Caco-2 (cell line): ENCODE measurements around the gene MUC5AC. TPM values are rescaled to one million over a fixed set of nuclear protein-coding genes. Genes with fewer than 3 reads are reported as not detected.

Experiments
- BruUV-seq: library from RNA; stranded (reverse); fragments of 400-500 nt; replicated peaks from 2 replicates; lab custom pipeline; 2021; lab: Mats Ljungman, UMichigan
- CTCF ChIA-PET: fragments of 300-600 bp; sonication (Branson Sonifier 250); formaldehyde crosslinking; loops from one replicate; lab custom pipeline; 2022; ENCODE audit warnings: antibody characterized with exemption; lab: Charles Lee
- POLR2A ChIA-PET: fragments of 300-600 bp; sonication (Branson Sonifier 250); formaldehyde crosslinking; loops from one replicate; lab custom pipeline; 2022; ENCODE audit warnings: antibody characterized with exemption; lab: Charles Lee
- DNase-seq, 2 experiments: peaks; one replicate each; pipeline versions ENCODE4 v3.0.0 to v3.0.0-alpha.2; 2020 to 2022
- H3K27me3 ChIP-seq: replicated peaks from 2 replicates; pipeline ENCODE4 v1.6.0; 2011; ENCODE audit warnings: low read length; ENCODE audit not compliant: control insufficient read depth, insufficient read depth
- H3K36me3 ChIP-seq: 2 replicates; pipeline ENCODE4 v1.5.1; 2011; ENCODE audit warnings: low read length; ENCODE audit not compliant: control insufficient read depth, insufficient read depth
- H3K4me1 ChIP-seq: fragments of 250-450 bp; sonication (Bioruptor Pico); 2 replicates; pipeline ENCODE4 v1.5.1; 2020; ENCODE audit warnings: mild to moderate bottlenecking
- H3K4me3 ChIP-seq: 2 replicates; pipeline ENCODE4 v1.5.1; 2011; ENCODE audit warnings: low read depth, mild to moderate bottlenecking, control low read depth, low read length
- H3K9me3 ChIP-seq: fragments of 250-450 bp; sonication (Bioruptor Pico); 2 replicates; pipeline ENCODE4 v1.5.1; 2020; ENCODE audit warnings: mild to moderate bottlenecking, moderate library complexity
- H3K27ac Mint-ChIP-seq: one replicate; pipeline ENCODE4 v1.8.0; 2022; ENCODE audit warnings: mixed read lengths; ENCODE audit not compliant: unreplicated experiment
- H3K27me3 Mint-ChIP-seq: one replicate; pipeline ENCODE4 v1.8.0; 2022; ENCODE audit warnings: mixed read lengths; ENCODE audit not compliant: insufficient read depth, unreplicated experiment
- H3K36me3 Mint-ChIP-seq: one replicate; pipeline ENCODE4 v1.8.0; 2022; ENCODE audit warnings: mild to moderate bottlenecking, mixed read lengths; ENCODE audit not compliant: insufficient read depth, unreplicated experiment
- H3K4me1 Mint-ChIP-seq: one replicate; pipeline ENCODE4 v1.8.0; 2022; ENCODE audit warnings: low read depth, mixed read lengths; ENCODE audit not compliant: unreplicated experiment
- H3K4me3 Mint-ChIP-seq: one replicate; pipeline ENCODE4 v1.8.0; 2022; ENCODE audit warnings: mild to moderate bottlenecking, moderate library complexity, mixed read lengths; ENCODE audit not compliant: unreplicated experiment
- H3K9me3 Mint-ChIP-seq: one replicate; pipeline ENCODE4 v1.8.0; 2022; ENCODE audit warnings: mixed read lengths; ENCODE audit not compliant: unreplicated experiment
- intact Hi-C: fragments of 100-400 bp; cut with micrococcal nuclease; formaldehyde crosslinking; loops from one replicate; pipeline ENCODE4 v1.10.0; 2022; ENCODE audit not compliant: unreplicated experiment
- total RNA-seq: library from RNA; stranded (reverse); gene quantifications from 2 replicates; pipeline ENCODE4 v1.2.3, GENCODE V29; 2022
- TF ChIP-seq, protein P1 (sequence below), 2 experiments: fragments of 200-600 bp in 1 of 2; IDR thresholded peaks; 1 replicate in 1 of 2; 2 replicates in 1 of 2; pipeline versions ENCODE4 v1.5.1 to v1.8.0; 2011 to 2022; ENCODE audit warnings: antibody characterized with exemption in 1 of 2, control low read depth in 1 of 2, inconsistent platforms in 1 of 2, low read depth in 1 of 2, low read length in 1 of 2, mild to moderate bottlenecking in 1 of 2, moderate library complexity in 1 of 2; ENCODE audit not compliant: insufficient read depth in 1 of 2, severe bottlenecking in 1 of 2, unreplicated experiment in 1 of 2

The MUC5AC gene
- total RNA-seq, 1 experiment from 2014 or later, result 0.25 TPM

DNA sequence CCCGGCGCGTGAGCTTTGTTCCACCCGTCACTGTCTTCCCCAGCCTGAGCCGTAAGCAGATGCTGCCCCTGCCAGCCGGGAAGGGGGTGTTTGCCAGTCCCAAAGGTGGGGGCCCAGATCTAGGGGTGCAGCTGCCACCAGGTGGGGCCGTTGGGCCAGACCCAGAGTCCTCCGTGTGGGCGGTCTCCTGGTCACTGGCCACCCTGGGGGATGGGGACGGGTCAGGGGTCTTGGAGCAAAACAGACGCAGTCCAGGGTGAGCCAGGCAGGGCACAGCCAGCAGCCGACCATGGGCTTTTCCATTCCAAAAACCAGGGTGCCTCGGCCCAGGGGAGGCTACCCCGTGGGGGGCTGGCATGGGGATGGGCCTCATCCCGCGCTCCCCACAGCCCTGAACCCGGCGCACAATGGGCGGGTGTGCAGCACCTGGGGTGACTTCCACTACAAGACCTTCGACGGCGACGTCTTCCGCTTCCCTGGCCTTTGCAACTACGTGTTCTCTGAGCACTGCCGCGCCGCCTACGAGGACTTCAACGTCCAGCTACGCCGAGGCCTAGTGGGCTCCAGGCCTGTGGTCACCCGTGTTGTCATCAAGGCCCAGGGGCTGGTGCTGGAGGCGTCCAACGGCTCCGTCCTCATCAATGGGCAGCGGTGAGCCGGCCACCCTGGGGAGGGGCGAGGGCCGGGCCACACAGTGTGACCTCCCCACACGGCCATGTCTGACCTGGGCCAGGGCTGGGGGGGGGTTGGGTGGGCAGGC lies 68.7 kb downstream of the MUC5AC start:
- no peak overlapping the region for H3K4me3 ChIP-seq
- H3K36me3 Mint-ChIP-seq, result no peaks in the 10 kb centered on the region
- peak in 1 of 2 experiments; percentile 38 for DNase-seq
- no peak overlapping the region for H3K27ac Mint-ChIP-seq
- H3K27me3 Mint-ChIP-seq, result no peaks in the 10 kb centered on the region
- intact Hi-C loops, result no loop called here
- no peaks in the 10 kb centered on the region for H3K27me3 ChIP-seq
- TF ChIP-seq, protein P1, sequence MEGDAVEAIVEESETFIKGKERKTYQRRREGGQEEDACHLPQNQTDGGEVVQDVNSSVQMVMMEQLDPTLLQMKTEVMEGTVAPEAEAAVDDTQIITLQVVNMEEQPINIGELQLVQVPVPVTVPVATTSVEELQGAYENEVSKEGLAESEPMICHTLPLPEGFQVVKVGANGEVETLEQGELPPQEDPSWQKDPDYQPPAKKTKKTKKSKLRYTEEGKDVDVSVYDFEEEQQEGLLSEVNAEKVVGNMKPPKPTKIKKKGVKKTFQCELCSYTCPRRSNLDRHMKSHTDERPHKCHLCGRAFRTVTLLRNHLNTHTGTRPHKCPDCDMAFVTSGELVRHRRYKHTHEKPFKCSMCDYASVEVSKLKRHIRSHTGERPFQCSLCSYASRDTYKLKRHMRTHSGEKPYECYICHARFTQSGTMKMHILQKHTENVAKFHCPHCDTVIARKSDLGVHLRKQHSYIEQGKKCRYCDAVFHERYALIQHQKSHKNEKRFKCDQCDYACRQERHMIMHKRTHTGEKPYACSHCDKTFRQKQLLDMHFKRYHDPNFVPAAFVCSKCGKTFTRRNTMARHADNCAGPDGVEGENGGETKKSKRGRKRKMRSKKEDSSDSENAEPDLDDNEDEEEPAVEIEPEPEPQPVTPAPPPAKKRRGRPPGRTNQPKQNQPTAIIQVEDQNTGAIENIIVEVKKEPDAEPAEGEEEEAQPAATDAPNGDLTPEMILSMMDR (IDR thresholded peaks at IDR 0.05; ENCODE audit: insufficient read depth in 1 of 2, low read depth in 1 of 2, low read length in 1 of 2, severe bottlenecking in 1 of 2, unreplicated experiment in 1 of 2), result peak in 1 of 2 experiments; percentile 13
- H3K4me1 Mint-ChIP-seq, result no peaks in the 10 kb centered on the region
- no peaks in the 10 kb centered on the region for H3K9me3 Mint-ChIP-seq
- CTCF ChIA-PET, result no interaction called here
- no peaks in the 10 kb centered on the region for H3K4me1 ChIP-seq
- no peak overlapping the region for H3K4me3 Mint-ChIP-seq
- H3K36me3 ChIP-seq, result no peaks in the 10 kb centered on the region
- POLR2A ChIA-PET, result interaction anchor here (0.6 kb wide), 1 partner anchor 24 kb away, joined by 3 read pairs; no protein-coding TSS in a partner anchor
- no TSS peak for BruUV-seq
- H3K9me3 ChIP-seq, result no peaks in the 10 kb centered on the region

DNA sequence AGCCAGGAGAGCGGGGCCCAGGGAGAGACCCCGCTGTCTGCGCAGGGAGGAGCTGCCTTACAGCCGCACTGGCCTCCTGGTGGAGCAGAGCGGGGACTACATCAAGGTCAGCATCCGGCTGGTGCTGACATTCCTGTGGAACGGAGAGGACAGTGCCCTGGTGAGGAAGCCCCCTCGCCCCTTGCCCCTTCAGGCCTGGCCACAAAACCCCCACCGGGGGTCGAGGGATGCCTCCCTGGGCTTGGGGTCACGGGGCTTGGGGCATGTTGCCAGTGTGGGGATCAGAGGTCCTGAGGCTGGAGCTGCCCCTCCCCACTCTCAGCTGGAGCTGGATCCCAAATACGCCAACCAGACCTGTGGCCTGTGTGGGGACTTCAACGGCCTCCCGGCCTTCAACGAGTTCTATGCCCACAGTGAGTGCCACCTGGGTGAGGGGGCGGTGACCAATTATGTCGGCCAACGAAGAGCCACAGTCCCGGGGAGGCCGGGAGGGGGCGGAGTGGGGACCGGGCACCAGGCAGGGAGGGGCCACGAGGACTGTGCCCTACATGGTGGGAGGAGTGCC lies 69.3 kb downstream of the MUC5AC start:
- TF ChIP-seq, protein P1 (IDR thresholded peaks at IDR 0.05; ENCODE audit: insufficient read depth in 1 of 2, low read depth in 1 of 2, low read length in 1 of 2, severe bottlenecking in 1 of 2, unreplicated experiment in 1 of 2), result peak; percentile 37 to 50
- H3K36me3 ChIP-seq, result no peaks in the 10 kb centered on the region
- Mint-ChIP-seq H3K36me3 (no peaks in the 10 kb centered on the region), H3K9me3 (no peaks in the 10 kb centered on the region), H3K27me3 (no peaks in the 10 kb centered on the region), H3K4me1 (no peaks in the 10 kb centered on the region), H3K27ac (no peak overlapping the region), H3K4me3 (no peak overlapping the region)
- intact Hi-C loops, result no loop called here
- no TSS peak for BruUV-seq
- ChIA-PET CTCF (no interaction called here), POLR2A (interaction anchor here (0.6 kb wide), 1 partner anchor 25 kb away, joined by 3 read pairs; no protein-coding TSS in a partner anchor)
- no peaks in the 10 kb centered on the region for H3K27me3 ChIP-seq
- DNase-seq, result peak in 1 of 2 experiments; percentile 32
- H3K9me3 ChIP-seq, result no peaks in the 10 kb centered on the region
- H3K4me3 ChIP-seq, result no peak overlapping the region
- no peaks in the 10 kb centered on the region for H3K4me1 ChIP-seq

DNA sequence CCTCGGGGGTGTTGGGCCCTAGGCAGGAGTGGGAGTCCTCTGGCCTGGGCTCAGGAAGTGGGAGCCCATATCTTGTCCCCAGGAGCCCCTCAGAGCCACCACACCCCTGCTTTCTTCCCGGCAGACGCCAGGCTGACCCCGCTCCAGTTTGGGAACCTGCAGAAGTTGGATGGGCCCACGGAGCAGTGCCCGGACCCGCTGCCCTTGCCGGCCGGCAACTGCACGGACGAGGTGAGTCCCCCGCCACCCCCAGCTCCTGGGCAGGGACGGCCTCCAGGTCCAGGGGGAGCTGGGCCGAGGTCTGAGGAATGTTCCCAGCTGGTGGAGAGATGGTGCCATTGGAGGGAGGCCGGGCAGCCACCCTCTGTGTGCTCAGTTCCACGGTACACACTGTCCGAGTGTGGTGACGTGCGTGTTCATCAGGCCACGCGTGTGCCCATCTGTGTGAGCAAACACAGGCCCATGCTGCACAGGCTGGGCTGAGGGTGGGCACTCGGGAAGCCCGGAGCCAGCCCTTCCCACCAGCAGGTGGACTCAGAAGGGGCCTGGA lies 69.9 kb downstream of the MUC5AC start:
- no peaks in the 10 kb centered on the region for H3K4me1 ChIP-seq
- H3K9me3 ChIP-seq, result no peaks in the 10 kb centered on the region
- no peak for DNase-seq
- TF ChIP-seq, protein P1 (IDR thresholded peaks at IDR 0.05; ENCODE audit: insufficient read depth in 1 of 2, low read depth in 1 of 2, low read length in 1 of 2, severe bottlenecking in 1 of 2, unreplicated experiment in 1 of 2), result no peak
- H3K4me1 Mint-ChIP-seq, result no peaks in the 10 kb centered on the region
- H3K27me3 ChIP-seq, result no peaks in the 10 kb centered on the region
- no peak overlapping the region for H3K4me3 Mint-ChIP-seq
- H3K36me3 Mint-ChIP-seq, result no peaks in the 10 kb centered on the region
- ChIA-PET POLR2A (no interaction called here), CTCF (no interaction called here)
- H3K27me3 Mint-ChIP-seq, result no peaks in the 10 kb centered on the region
- H3K27ac Mint-ChIP-seq, result no peak overlapping the region
- no peaks in the 10 kb centered on the region for H3K36me3 ChIP-seq
- no TSS peak for BruUV-seq
- H3K9me3 Mint-ChIP-seq, result no peaks in the 10 kb centered on the region
- H3K4me3 ChIP-seq, result no peak overlapping the region
- intact Hi-C loops, result no loop called here
